HepG2 (cell line): ENCODE data around the gene NAV2. TPM values are rescaled to one million over a fixed set of nuclear protein-coding genes. Genes with fewer than 3 reads are reported as not detected.
A peak's percentile ranks its signal among the peaks of the same experiment; 100 is the strongest.

Experiments
- EED ChIP-seq: sonication (generic); formaldehyde crosslinking; IDR thresholded peaks from 2 replicates; pipeline ENCODE4 v1.5.0; 2020; ENCODE audit warnings: mild to moderate bottlenecking, missing genetic modification reagents
- FOXA3 ChIP-seq: IDR thresholded peaks from 2 replicates; pipeline ENCODE4 v1.6.1; 2016; ENCODE audit warnings: missing genetic modification reagents, missing compliant biosample characterization
- KDM1A ChIP-seq: IDR thresholded peaks from 2 replicates; pipeline ENCODE4 v1.6.1; 2016; ENCODE audit warnings: missing compliant biosample characterization
- KDM5A ChIP-seq: fragments of 200-600 bp; sonication (generic); IDR thresholded peaks from 2 replicates; pipeline ENCODE4 v1.7.0; 2018; ENCODE audit warnings: antibody characterized with exemption, mild to moderate bottlenecking, low read length, borderline replicate concordance
- KLF11 ChIP-seq: IDR thresholded peaks from 2 replicates; pipeline ENCODE4 v1.6.1; 2016; ENCODE audit warnings: missing compliant biosample characterization
- NAIF1 ChIP-seq: sonication (generic); formaldehyde crosslinking; IDR thresholded peaks from 2 replicates; pipeline ENCODE4 v1.5.0; 2020; ENCODE audit warnings: mild to moderate bottlenecking, missing genetic modification reagents, borderline replicate concordance
- NFYC ChIP-seq: IDR thresholded peaks from 2 replicates; pipeline ENCODE4 v1.6.1; 2016; ENCODE audit warnings: missing genetic modification reagents, missing compliant biosample characterization
- NR2C2 ChIP-seq: sonication (generic); formaldehyde crosslinking; IDR thresholded peaks from 2 replicates; pipeline ENCODE4 v1.4.0; 2020; ENCODE audit warnings: missing genetic modification reagents, mild to moderate bottlenecking, moderate library complexity, borderline replicate concordance
- NR2F1 ChIP-seq, 2 experiments: fragments of 450-650 bp in 1 of 2; formaldehyde crosslinking in 1 of 2; IDR thresholded peaks; 2 replicates each; pipeline versions ENCODE4 v1.5.0 to v1.6.1; 2016 to 2020; ENCODE audit warnings: mild to moderate bottlenecking in 1 of 2, missing compliant biosample characterization in 1 of 2, missing genetic modification reagents in 1 of 2, moderate library complexity in 1 of 2
- NR2F6 ChIP-seq, 2 experiments: IDR thresholded peaks; 2 replicates each; pipeline ENCODE4 v1.6.1; 2016; ENCODE audit warnings: antibody characterized with exemption in 1 of 2, mild to moderate bottlenecking in 1 of 2
- RXRB ChIP-seq: IDR thresholded peaks from 2 replicates; pipeline ENCODE4 v1.6.1; 2016; ENCODE audit warnings: borderline replicate concordance, missing genetic modification reagents, missing compliant biosample characterization
- SSRP1 ChIP-seq: IDR thresholded peaks from 2 replicates; pipeline ENCODE4 v1.6.1; 2016; ENCODE audit warnings: control low read depth
- TEAD2 ChIP-seq: sonication (generic); formaldehyde crosslinking; IDR thresholded peaks from 2 replicates; pipeline ENCODE4 v1.9.0; 2021; ENCODE audit warnings: missing genetic modification reagents
- TFAP4 ChIP-seq: sonication (generic); IDR thresholded peaks from 2 replicates; pipeline ENCODE4 v1.6.1; 2016; ENCODE audit warnings: low read depth, borderline replicate concordance
- XRCC5 ChIP-seq: fragments of 200-400 bp; formaldehyde crosslinking; optimal IDR thresholded peaks from 2 replicates; pipeline ENCODE3; 2017; ENCODE audit warnings: mild to moderate bottlenecking, low read length
- ZBTB14 ChIP-seq: sonication (generic); formaldehyde crosslinking; IDR thresholded peaks from 2 replicates; pipeline ENCODE4 v1.4.0; 2020; ENCODE audit warnings: missing genetic modification reagents
- ZFP82 ChIP-seq: sonication (generic); formaldehyde crosslinking; IDR thresholded peaks from 2 replicates; pipeline ENCODE4 v1.5.1; 2020; ENCODE audit warnings: mild to moderate bottlenecking, missing genetic modification reagents, borderline replicate concordance
- ZNF17 ChIP-seq: sonication (generic); formaldehyde crosslinking; IDR thresholded peaks from 2 replicates; pipeline ENCODE4 v1.5.0; 2020; ENCODE audit warnings: mild to moderate bottlenecking, missing genetic modification reagents
- ZNF556 ChIP-seq: sonication (generic); formaldehyde crosslinking; IDR thresholded peaks from 2 replicates; pipeline ENCODE4 v1.4.0; 2020; ENCODE audit warnings: mild to moderate bottlenecking, missing genetic modification reagents, borderline replicate concordance
- ZNF766 ChIP-seq: sonication (generic); formaldehyde crosslinking; IDR thresholded peaks from 2 replicates; pipeline ENCODE4 v1.5.0; 2020; ENCODE audit warnings: missing genetic modification reagents, borderline replicate concordance
- polyA plus RNA-seq, 8 experiments: library from polyadenylated mRNA; depleted of rRNA in 3 of 8; stranded (reverse) in 7 of 8; unstranded in 1 of 8; fragments of >200 nt; fragmentation: Illumina TruSeq in 4 of 8; extraction: Trizol in 4 of 8; gene quantifications; 2 replicates each; pipeline versions ENCODE4 v1.2.1 to v1.2.3, GENCODE V29; 2011 to 2016; ENCODE audit warnings: low read depth in 4 of 8, missing spikeins in 1 of 8, mixed read lengths in 1 of 8; ENCODE audit not compliant: insufficient read depth in 1 of 8
- total RNA-seq, 5 experiments: library from RNA; depleted of rRNA; stranded (reverse); fragments of >200 nt; fragmentation: Illumina TruSeq; extraction: Trizol; gene quantifications; 2 replicates each; pipeline ENCODE4 v1.2.3, GENCODE V29; 2016; ENCODE audit warnings: low read depth in 1 of 5
- TF ChIP-seq, protein P1 (sequence below): sonication (generic); formaldehyde crosslinking; IDR thresholded peaks from 2 replicates; pipeline ENCODE4 v1.5.1; 2020; ENCODE audit warnings: missing genetic modification reagents, mild to moderate bottlenecking, borderline replicate concordance
- TF ChIP-seq, protein P2 (sequence below): sonication (generic); formaldehyde crosslinking; conservative IDR thresholded peaks from 2 replicates; pipeline ENCODE4 v1.4.0; 2020; ENCODE audit warnings: mild to moderate bottlenecking, missing genetic modification reagents, moderate library complexity
- TF ChIP-seq, protein P3 (sequence below): IDR thresholded peaks from 2 replicates; pipeline ENCODE4 v1.6.1; 2016; ENCODE audit warnings: low read depth, control low read depth

Gene NAV2
- total and polyA plus RNA-seq, 2 of the 13 experiments (the other 11 are each of a cell fraction or from before 2014, with no cell fraction given): 9.3 to 34.6 TPM

- no peak for TF ChIP-seq KDM1A (CRISPR knock-in tag)
- no peak for TF ChIP-seq KLF11 (CRISPR knock-in tag)
- TF ChIP-seq, protein P1, sequence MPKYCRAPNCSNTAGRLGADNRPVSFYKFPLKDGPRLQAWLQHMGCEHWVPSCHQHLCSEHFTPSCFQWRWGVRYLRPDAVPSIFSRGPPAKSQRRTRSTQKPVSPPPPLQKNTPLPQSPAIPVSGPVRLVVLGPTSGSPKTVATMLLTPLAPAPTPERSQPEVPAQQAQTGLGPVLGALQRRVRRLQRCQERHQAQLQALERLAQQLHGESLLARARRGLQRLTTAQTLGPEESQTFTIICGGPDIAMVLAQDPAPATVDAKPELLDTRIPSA (CRISPR knock-in tag): no peak
- TF ChIP-seq, protein P2, sequence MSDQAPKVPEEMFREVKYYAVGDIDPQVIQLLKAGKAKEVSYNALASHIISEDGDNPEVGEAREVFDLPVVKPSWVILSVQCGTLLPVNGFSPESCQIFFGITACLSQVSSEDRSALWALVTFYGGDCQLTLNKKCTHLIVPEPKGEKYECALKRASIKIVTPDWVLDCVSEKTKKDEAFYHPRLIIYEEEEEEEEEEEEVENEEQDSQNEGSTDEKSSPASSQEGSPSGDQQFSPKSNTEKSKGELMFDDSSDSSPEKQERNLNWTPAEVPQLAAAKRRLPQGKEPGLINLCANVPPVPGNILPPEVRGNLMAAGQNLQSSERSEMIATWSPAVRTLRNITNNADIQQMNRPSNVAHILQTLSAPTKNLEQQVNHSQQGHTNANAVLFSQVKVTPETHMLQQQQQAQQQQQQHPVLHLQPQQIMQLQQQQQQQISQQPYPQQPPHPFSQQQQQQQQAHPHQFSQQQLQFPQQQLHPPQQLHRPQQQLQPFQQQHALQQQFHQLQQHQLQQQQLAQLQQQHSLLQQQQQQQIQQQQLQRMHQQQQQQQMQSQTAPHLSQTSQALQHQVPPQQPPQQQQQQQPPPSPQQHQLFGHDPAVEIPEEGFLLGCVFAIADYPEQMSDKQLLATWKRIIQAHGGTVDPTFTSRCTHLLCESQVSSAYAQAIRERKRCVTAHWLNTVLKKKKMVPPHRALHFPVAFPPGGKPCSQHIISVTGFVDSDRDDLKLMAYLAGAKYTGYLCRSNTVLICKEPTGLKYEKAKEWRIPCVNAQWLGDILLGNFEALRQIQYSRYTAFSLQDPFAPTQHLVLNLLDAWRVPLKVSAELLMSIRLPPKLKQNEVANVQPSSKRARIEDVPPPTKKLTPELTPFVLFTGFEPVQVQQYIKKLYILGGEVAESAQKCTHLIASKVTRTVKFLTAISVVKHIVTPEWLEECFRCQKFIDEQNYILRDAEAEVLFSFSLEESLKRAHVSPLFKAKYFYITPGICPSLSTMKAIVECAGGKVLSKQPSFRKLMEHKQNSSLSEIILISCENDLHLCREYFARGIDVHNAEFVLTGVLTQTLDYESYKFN: peak; percentile 66
- no peak for TF ChIP-seq EED (CRISPR knock-in tag)
- peak; percentile 18 for TF ChIP-seq XRCC5
- no peak for TF ChIP-seq NAIF1 (CRISPR knock-in tag)
- no peak for TF ChIP-seq TFAP4
- TF ChIP-seq NFYC (CRISPR knock-in tag): no peak
- TF ChIP-seq KDM5A: no peak
- TF ChIP-seq NR2C2 (CRISPR knock-in tag): 0 out of 2 replicates have a peak, but pooled peaks have one; percentile 28
- TF ChIP-seq NR2F6 (IDR thresholded peaks at IDR 0.05): peak; percentile 13; the same call in 1 of the 2 replicates
- TF ChIP-seq NR2F6 (CRISPR knock-in tag; IDR thresholded peaks at IDR 0.05): peak; percentile 60
- no peak for TF ChIP-seq NR2F1 (CRISPR knock-in tag; IDR thresholded peaks at IDR 0.05)
- TF ChIP-seq FOXA3 (CRISPR knock-in tag): 0 out of 2 replicates have a peak, but pooled peaks have one; percentile 19
- TF ChIP-seq SSRP1: 0 out of 2 replicates have a peak, but pooled peaks have one; percentile 41
- TF ChIP-seq ZBTB14 (CRISPR knock-in tag): no peak
- peak; percentile 19; the same call in 1 of the 2 replicates for TF ChIP-seq RXRB (CRISPR knock-in tag)
- TF ChIP-seq, protein P3, sequence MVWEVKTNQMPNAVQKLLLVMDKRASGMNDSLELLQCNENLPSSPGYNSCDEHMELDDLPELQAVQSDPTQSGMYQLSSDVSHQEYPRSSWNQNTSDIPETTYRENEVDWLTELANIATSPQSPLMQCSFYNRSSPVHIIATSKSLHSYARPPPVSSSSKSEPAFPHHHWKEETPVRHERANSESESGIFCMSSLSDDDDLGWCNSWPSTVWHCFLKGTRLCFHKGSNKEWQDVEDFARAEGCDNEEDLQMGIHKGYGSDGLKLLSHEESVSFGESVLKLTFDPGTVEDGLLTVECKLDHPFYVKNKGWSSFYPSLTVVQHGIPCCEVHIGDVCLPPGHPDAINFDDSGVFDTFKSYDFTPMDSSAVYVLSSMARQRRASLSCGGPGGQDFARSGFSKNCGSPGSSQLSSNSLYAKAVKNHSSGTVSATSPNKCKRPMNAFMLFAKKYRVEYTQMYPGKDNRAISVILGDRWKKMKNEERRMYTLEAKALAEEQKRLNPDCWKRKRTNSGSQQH (CRISPR knock-in tag): no peak
- no peak for TF ChIP-seq ZFP82 (CRISPR knock-in tag)
- TF ChIP-seq ZNF556 (CRISPR knock-in tag): no peak
- no peak for TF ChIP-seq TEAD2 (CRISPR knock-in tag)
- no peak for TF ChIP-seq ZNF17 (CRISPR knock-in tag)
- no peak for TF ChIP-seq ZNF766
These were observed 108.8 kb downstream of the NAV2 start (continued) for GRCh38 chr11:19821412-19821875.
